ENCODE results near the gene RPL10A. TPM values are rescaled to one million over a fixed set of nuclear protein-coding genes. Genes with fewer than 3 reads are reported as not detected.

Gene RPL10A
- total RNA-seq, 2 experiments from 2014 or later = 2,144 to 2,205 TPM

GRCh38 chr6:35477551-35478179 lies 9.5 kb downstream of the RPL10A start:
- CTCF ChIA-PET = interaction anchor here (0.6 to 0.7 kb wide), 2 partner anchors 9 to 46 kb away, joined by 3 read pairs; partner anchors contain the start of gene RPL10A
- DNase-seq = no peak
- intact Hi-C loops (cut with micrococcal nuclease) = no loop called here
- H3K27ac Mint-ChIP-seq = no peak overlapping the region
- peaks cover 4% of the 10 kb centered on the region for H3K36me3 Mint-ChIP-seq
- no peak overlapping the region for H3K4me3 Mint-ChIP-seq
- no peaks in the 10 kb centered on the region for H3K9me3 Mint-ChIP-seq
- H3K27me3 Mint-ChIP-seq = no peaks in the 10 kb centered on the region
- POLR2A ChIA-PET = interaction anchor here (0.6 kb wide), 1 partner anchor 10 kb away, joined by 5 read pairs; no protein-coding TSS in a partner anchor
- H3K4me1 Mint-ChIP-seq (ENCODE audit: low read depth) = no peaks in the 10 kb centered on the region

- intact Hi-C loops (cut with micrococcal nuclease) = no loop called here
- Mint-ChIP-seq H3K4me1 (ENCODE audit: low read depth) (no peaks in the 10 kb centered on the region), H3K36me3 (peaks cover 2% of the 10 kb centered on the region), H3K4me3 (no peak overlapping the region), H3K9me3 (no peaks in the 10 kb centered on the region), H3K27me3 (no peaks in the 10 kb centered on the region), H3K27ac (no peak overlapping the region)
- POLR2A ChIA-PET = no interaction called here
- DNase-seq = no peak
- CTCF ChIA-PET = interaction anchor here (0.6 to 0.7 kb wide), 2 partner anchors 10 to 46 kb away, joined by 3 read pairs; partner anchors contain the start of gene RPL10A
Observed at GRCh38 chr6:35478259-35478658, 10.1 kb downstream of the RPL10A start.

GRCh38 chr6:35480176-35480575 lies 12.0 kb downstream of the RPL10A start:
- Mint-ChIP-seq H3K9me3 (no peaks in the 10 kb centered on the region), H3K4me3 (no peak overlapping the region), H3K27me3 (no peaks in the 10 kb centered on the region), H3K36me3 (no peaks in the 10 kb centered on the region), H3K4me1 (ENCODE audit: low read depth) (no peaks in the 10 kb centered on the region), H3K27ac (no peak overlapping the region)
- CTCF ChIA-PET = interaction anchor here (1.2 to 1.3 kb wide), 3 partner anchors 12 to 257 kb away, joined by 3 to 4 read pairs (median 3); partner anchors contain the start of genes ARMC12 and RPL10A
- POLR2A ChIA-PET = no interaction called here
- no peak for DNase-seq
- intact Hi-C loops (cut with micrococcal nuclease) = no loop called here

- ChIA-PET POLR2A (interaction anchor here (2.7 kb wide), 1 partner anchor 8 kb away, joined by 10 read pairs; no protein-coding TSS in a partner anchor), CTCF (interaction anchor here (1.1 to 1.3 kb wide), 3 partner anchors 13 to 256 kb away, joined by 3 to 4 read pairs (median 4); partner anchors contain the start of genes ARMC12 and RPL10A)
- intact Hi-C loops (cut with micrococcal nuclease) = no loop called here
- Mint-ChIP-seq H3K36me3 (no peaks in the 10 kb centered on the region), H3K27me3 (no peaks in the 10 kb centered on the region), H3K4me3 (no peak overlapping the region), H3K4me1 (ENCODE audit: low read depth) (no peaks in the 10 kb centered on the region), H3K9me3 (no peaks in the 10 kb centered on the region), H3K27ac (no peak overlapping the region)
- DNase-seq = no peak
Observed at GRCh38 chr6:35481226-35481625, 13.0 kb downstream of the RPL10A start.

GRCh38 chr6:35483062-35483461 lies 14.9 kb downstream of the RPL10A start:
- intact Hi-C loops (cut with micrococcal nuclease) = no loop called here
- Mint-ChIP-seq H3K4me1 (ENCODE audit: low read depth) (peaks cover 4% of the 10 kb centered on the region), H3K27ac (no peak overlapping the region), H3K27me3 (no peaks in the 10 kb centered on the region), H3K36me3 (no peaks in the 10 kb centered on the region), H3K4me3 (no peak overlapping the region), H3K9me3 (no peaks in the 10 kb centered on the region)
- ChIA-PET CTCF (no interaction called here), POLR2A (interaction anchor here (0.9 to 2.7 kb wide), 2 partner anchors 10 to 15 kb away, joined by 4 to 10 read pairs; partner anchors contain the start of gene RPL10A)
- no peak for DNase-seq

GRCh38 chr6:35483490-35483889 lies 15.3 kb downstream of the RPL10A start:
- CTCF ChIA-PET = no interaction called here
- no peak overlapping the region for H3K4me3 Mint-ChIP-seq
- no peaks in the 10 kb centered on the region for H3K27me3 Mint-ChIP-seq
- H3K36me3 Mint-ChIP-seq = no peaks in the 10 kb centered on the region
- H3K4me1 Mint-ChIP-seq (ENCODE audit: low read depth) = peaks cover 5% of the 10 kb centered on the region
- no peak for DNase-seq
- H3K9me3 Mint-ChIP-seq = no peaks in the 10 kb centered on the region
- intact Hi-C loops (cut with micrococcal nuclease) = no loop called here
- H3K27ac Mint-ChIP-seq = no peak overlapping the region
- POLR2A ChIA-PET = interaction anchor here (2.7 kb wide), 1 partner anchor 10 kb away, joined by 10 read pairs; no protein-coding TSS in a partner anchor

GRCh38 chr6:35483893-35484645 lies 15.9 kb downstream of the RPL10A start:
- CTCF ChIA-PET = no interaction called here
- no peak overlapping the region for H3K27ac Mint-ChIP-seq
- no peaks in the 10 kb centered on the region for H3K9me3 Mint-ChIP-seq
- no peaks in the 10 kb centered on the region for H3K27me3 Mint-ChIP-seq
- H3K4me1 Mint-ChIP-seq (ENCODE audit: low read depth) = peaks cover 5% of the 10 kb centered on the region
- no peak for DNase-seq
- H3K36me3 Mint-ChIP-seq = no peaks in the 10 kb centered on the region
- intact Hi-C loops (cut with micrococcal nuclease) = no loop called here
- no peak overlapping the region for H3K4me3 Mint-ChIP-seq
- POLR2A ChIA-PET = interaction anchor here (0.5 to 2.7 kb wide), 2 partner anchors 11 to 143 kb away, joined by 4 to 10 read pairs; no protein-coding TSS in a partner anchor

- ChIA-PET POLR2A (no interaction called here), CTCF (no interaction called here)
- Mint-ChIP-seq H3K4me1 (ENCODE audit: low read depth) (peaks cover 5% of the 10 kb centered on the region), H3K27me3 (no peaks in the 10 kb centered on the region), H3K4me3 (no peak overlapping the region), H3K27ac (no peak overlapping the region), H3K36me3 (no peaks in the 10 kb centered on the region), H3K9me3 (no peaks in the 10 kb centered on the region)
- no peak for DNase-seq
- intact Hi-C loops (cut with micrococcal nuclease) = no loop called here
Observed at GRCh38 chr6:35484921-35485392, 16.8 kb downstream of the RPL10A start.

- Mint-ChIP-seq H3K4me3 (no peak overlapping the region), H3K27ac (no peak overlapping the region), H3K9me3 (no peaks in the 10 kb centered on the region), H3K4me1 (ENCODE audit: low read depth) (peaks cover 5% of the 10 kb centered on the region), H3K36me3 (no peaks in the 10 kb centered on the region), H3K27me3 (no peaks in the 10 kb centered on the region)
- ChIA-PET CTCF (no interaction called here), POLR2A (no interaction called here)
- DNase-seq = no peak
- intact Hi-C loops (cut with micrococcal nuclease) = no loop called here
Observed at GRCh38 chr6:35485402-35485877, 17.2 kb downstream of the RPL10A start.

- Mint-ChIP-seq H3K27ac (no peak overlapping the region), H3K4me3 (no peak overlapping the region), H3K36me3 (no peaks in the 10 kb centered on the region), H3K4me1 (ENCODE audit: low read depth) (peaks cover 5% of the 10 kb centered on the region), H3K9me3 (no peaks in the 10 kb centered on the region), H3K27me3 (no peaks in the 10 kb centered on the region)
- intact Hi-C loops (cut with micrococcal nuclease) = no loop called here
- ChIA-PET CTCF (no interaction called here), POLR2A (no interaction called here)
- no peak for DNase-seq
Observed at GRCh38 chr6:35486005-35486925, 18.1 kb downstream of the RPL10A start.

GRCh38 chr6:35487658-35488516 lies 19.7 kb downstream of the RPL10A start:
- CTCF ChIA-PET = interaction anchor here (1.0 kb wide), 1 partner anchor 8 kb away, joined by 3 read pairs; no protein-coding TSS in a partner anchor
- no peaks in the 10 kb centered on the region for H3K9me3 Mint-ChIP-seq
- intact Hi-C loops (cut with micrococcal nuclease) = no loop called here
- POLR2A ChIA-PET = interaction anchor here (0.6 kb wide), 1 partner anchor 15 kb away, joined by 3 read pairs; no protein-coding TSS in a partner anchor
- H3K4me1 Mint-ChIP-seq (ENCODE audit: low read depth) = peaks cover 5% of the 10 kb centered on the region
- H3K27ac Mint-ChIP-seq = no peak overlapping the region
- no peaks in the 10 kb centered on the region for H3K36me3 Mint-ChIP-seq
- H3K27me3 Mint-ChIP-seq = no peaks in the 10 kb centered on the region
- no peak overlapping the region for H3K4me3 Mint-ChIP-seq
- no peak for DNase-seq
